A549 (cell line): Measurements from ENCODE around the gene TMTC2.

ENCODE experiments used
- CEBPB ChIP-seq, 2 experiments: fragments of >200 bp in 1 of 2; sonication (Bioruptor Twin) in 1 of 2; formaldehyde crosslinking in 1 of 2; IDR thresholded peaks; 2 replicates each; pipeline ENCODE4 v1.6.1; 2012 to 2016
- KDM5A ChIP-seq: fragments of 200-600 bp; sonication (generic); IDR thresholded peaks from 2 replicates; pipeline ENCODE4 v1.6.1; 2016; ENCODE audit warnings: antibody characterized with exemption, mild to moderate bottlenecking
- NR3C1 ChIP-seq: fragments of >200 bp; sonication (Bioruptor Twin); formaldehyde crosslinking; IDR thresholded peaks from 3 replicates; pipeline ENCODE4 v1.6.1; 2017
- POLR2A ChIP-seq: IDR thresholded peaks from 2 replicates; pipeline ENCODE4 v1.6.1; 2012; ENCODE audit warnings: mild to moderate bottlenecking, low read length
- RCOR1 ChIP-seq: fragments of 150-350 bp; IDR thresholded peaks from 2 replicates; pipeline ENCODE4 v1.6.1; 2014; ENCODE audit warnings: antibody characterized with exemption, low read length, low read depth
- RFX5 ChIP-seq: fragments of 450-650 bp; IDR thresholded peaks from 2 replicates; pipeline ENCODE4 v1.7.1; 2014; ENCODE audit warnings: antibody characterized with exemption, mild to moderate bottlenecking, moderate library complexity
- TF ChIP-seq, protein P1 (sequence below): fragments of >200 bp; sonication (Bioruptor Twin); formaldehyde crosslinking; IDR thresholded peaks from 3 replicates; pipeline ENCODE4 v1.5.1; 2016
- TF ChIP-seq, protein P2 (sequence below): IDR thresholded peaks from 2 replicates; pipeline ENCODE4 v1.6.1; 2012

DNA sequence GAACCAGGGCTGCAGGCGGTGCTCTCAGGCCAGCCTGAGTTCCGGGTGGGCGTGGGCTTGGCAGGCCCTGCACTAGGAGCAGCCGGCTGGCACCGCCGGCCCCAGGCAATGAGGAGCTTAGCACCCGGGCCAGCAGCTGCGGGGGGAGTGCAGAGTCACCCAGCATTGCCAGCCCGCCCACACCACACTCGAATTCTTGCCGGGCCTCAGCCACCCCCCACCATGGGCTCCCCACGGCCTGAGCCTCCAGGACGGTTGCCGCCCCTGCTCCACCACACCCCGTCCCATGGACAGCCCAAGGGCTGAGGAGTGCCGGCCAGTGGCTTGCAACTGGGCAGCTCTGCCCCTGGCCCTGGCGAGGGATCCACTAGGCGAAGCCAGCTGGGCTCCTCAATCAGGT is 453.4 kb downstream of the TMTC2 start:
- TF ChIP-seq KDM5A (no peak), NR3C1 (no peak), RCOR1 (no peak), RFX5 (no peak), CEBPB (IDR thresholded peaks at IDR 0.05) (no peak), POLR2A (no peak)
- TF ChIP-seq, protein P1, sequence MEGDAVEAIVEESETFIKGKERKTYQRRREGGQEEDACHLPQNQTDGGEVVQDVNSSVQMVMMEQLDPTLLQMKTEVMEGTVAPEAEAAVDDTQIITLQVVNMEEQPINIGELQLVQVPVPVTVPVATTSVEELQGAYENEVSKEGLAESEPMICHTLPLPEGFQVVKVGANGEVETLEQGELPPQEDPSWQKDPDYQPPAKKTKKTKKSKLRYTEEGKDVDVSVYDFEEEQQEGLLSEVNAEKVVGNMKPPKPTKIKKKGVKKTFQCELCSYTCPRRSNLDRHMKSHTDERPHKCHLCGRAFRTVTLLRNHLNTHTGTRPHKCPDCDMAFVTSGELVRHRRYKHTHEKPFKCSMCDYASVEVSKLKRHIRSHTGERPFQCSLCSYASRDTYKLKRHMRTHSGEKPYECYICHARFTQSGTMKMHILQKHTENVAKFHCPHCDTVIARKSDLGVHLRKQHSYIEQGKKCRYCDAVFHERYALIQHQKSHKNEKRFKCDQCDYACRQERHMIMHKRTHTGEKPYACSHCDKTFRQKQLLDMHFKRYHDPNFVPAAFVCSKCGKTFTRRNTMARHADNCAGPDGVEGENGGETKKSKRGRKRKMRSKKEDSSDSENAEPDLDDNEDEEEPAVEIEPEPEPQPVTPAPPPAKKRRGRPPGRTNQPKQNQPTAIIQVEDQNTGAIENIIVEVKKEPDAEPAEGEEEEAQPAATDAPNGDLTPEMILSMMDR = no peak
- TF ChIP-seq, protein P2, sequence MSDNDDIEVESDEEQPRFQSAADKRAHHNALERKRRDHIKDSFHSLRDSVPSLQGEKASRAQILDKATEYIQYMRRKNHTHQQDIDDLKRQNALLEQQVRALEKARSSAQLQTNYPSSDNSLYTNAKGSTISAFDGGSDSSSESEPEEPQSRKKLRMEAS = no peak
